ENCODE measurements around the gene FAHD2A.

- no peak for TF ChIP-seq USF1 (IDR thresholded peaks at IDR 0.05)
- TF ChIP-seq, protein P1, sequence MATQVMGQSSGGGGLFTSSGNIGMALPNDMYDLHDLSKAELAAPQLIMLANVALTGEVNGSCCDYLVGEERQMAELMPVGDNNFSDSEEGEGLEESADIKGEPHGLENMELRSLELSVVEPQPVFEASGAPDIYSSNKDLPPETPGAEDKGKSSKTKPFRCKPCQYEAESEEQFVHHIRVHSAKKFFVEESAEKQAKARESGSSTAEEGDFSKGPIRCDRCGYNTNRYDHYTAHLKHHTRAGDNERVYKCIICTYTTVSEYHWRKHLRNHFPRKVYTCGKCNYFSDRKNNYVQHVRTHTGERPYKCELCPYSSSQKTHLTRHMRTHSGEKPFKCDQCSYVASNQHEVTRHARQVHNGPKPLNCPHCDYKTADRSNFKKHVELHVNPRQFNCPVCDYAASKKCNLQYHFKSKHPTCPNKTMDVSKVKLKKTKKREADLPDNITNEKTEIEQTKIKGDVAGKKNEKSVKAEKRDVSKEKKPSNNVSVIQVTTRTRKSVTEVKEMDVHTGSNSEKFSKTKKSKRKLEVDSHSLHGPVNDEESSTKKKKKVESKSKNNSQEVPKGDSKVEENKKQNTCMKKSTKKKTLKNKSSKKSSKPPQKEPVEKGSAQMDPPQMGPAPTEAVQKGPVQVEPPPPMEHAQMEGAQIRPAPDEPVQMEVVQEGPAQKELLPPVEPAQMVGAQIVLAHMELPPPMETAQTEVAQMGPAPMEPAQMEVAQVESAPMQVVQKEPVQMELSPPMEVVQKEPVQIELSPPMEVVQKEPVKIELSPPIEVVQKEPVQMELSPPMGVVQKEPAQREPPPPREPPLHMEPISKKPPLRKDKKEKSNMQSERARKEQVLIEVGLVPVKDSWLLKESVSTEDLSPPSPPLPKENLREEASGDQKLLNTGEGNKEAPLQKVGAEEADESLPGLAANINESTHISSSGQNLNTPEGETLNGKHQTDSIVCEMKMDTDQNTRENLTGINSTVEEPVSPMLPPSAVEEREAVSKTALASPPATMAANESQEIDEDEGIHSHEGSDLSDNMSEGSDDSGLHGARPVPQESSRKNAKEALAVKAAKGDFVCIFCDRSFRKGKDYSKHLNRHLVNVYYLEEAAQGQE (IDR thresholded peaks at IDR 0.05; ENCODE audit: low read depth), result no peak
- no peak for TF ChIP-seq TCF12 (IDR thresholded peaks at IDR 0.05; ENCODE audit: low read depth)
- no peak for TF ChIP-seq RAD21 (IDR thresholded peaks at IDR 0.05; ENCODE audit: low read depth)
- no peak for TF ChIP-seq EP300 (IDR thresholded peaks at IDR 0.05; ENCODE audit: borderline replicate concordance)
- TF ChIP-seq NFIC (IDR thresholded peaks at IDR 0.05), result no peak
- no peak for TF ChIP-seq CREB1 (IDR thresholded peaks at IDR 0.05; ENCODE audit: low read depth)
- TF ChIP-seq YY1 (IDR thresholded peaks at IDR 0.05; ENCODE audit: low read depth), result no peak
- no peak for TF ChIP-seq TAF1 (IDR thresholded peaks at IDR 0.05; ENCODE audit: low read depth)
Observed at GRCh38 chr2:95390272-95390880, 12.1 kb upstream of the FAHD2A start.

Measured in Ishikawa (cell line).